Hepatocyte (in vitro differentiated cells): ENCODE data around the gene MDH1B.

Source experiments
- CTCF ChIP-seq: fragments of 200-600 bp; sonication (generic); IDR thresholded peaks from 2 replicates; pipeline ENCODE4 v1.5.1; 2016; ENCODE audit warnings: antibody characterized with exemption, mild to moderate bottlenecking; ENCODE audit not compliant: poor library complexity
- EZH2 ChIP-seq: fragments of 200-600 bp; sonication (generic); IDR thresholded peaks from 2 replicates; pipeline ENCODE4 v1.6.1; 2016; ENCODE audit warnings: antibody characterized with exemption, mild to moderate bottlenecking, borderline replicate concordance
- EZH2phosphoT487 ChIP-seq: fragments of 200-600 bp; sonication (generic); IDR thresholded peaks from one replicate; pipeline ENCODE4 v1.6.1; 2018; ENCODE audit warnings: antibody characterized with exemption, mild to moderate bottlenecking, low read depth, moderate library complexity; ENCODE audit not compliant: unreplicated experiment, severe bottlenecking

GRCh38 chr2:206708286-206708685, 56.8 kb downstream of the MDH1B start:
- TF ChIP-seq CTCF (no peak), EZH2 (no peak), EZH2phosphoT487 (no peak)
